Naive thymus-derived CD4-positive, alpha-beta T cell (primary cell): ENCODE measurements around the gene NPIPB6. TPM values are rescaled to one million over a fixed set of nuclear protein-coding genes. Genes with fewer than 3 reads are reported as not detected.

Experiments used
- ATAC-seq: fragments of 150-1000 bp; cut with Tn5 transposase; 2 replicates; pipeline ENCODE4 v1.10.0; 2021; ENCODE audit warnings: mild to moderate bottlenecking, moderate library complexity
- CTCF ChIA-PET: fragments of 350-600 bp; sonication (Branson Sonifier 250); formaldehyde crosslinking; loops from one replicate; lab custom pipeline; 2021; ENCODE audit warnings: antibody characterized with exemption; lab: Charles Lee
- POLR2A ChIA-PET: fragments of 350-600 bp; sonication (Branson Sonifier 250); formaldehyde crosslinking; loops from one replicate; lab custom pipeline; 2021; ENCODE audit warnings: antibody characterized with exemption, inconsistent platforms; lab: Charles Lee
- DNase-seq, 9 donors: peaks; one replicate each; pipeline versions ENCODE4 v3.0.0 to v3.0.0-alpha.2; 2020 to 2022; ENCODE audit warnings: mixed read lengths in 1 of 9
- H3K27ac ChIP-seq: one replicate; pipeline ENCODE4 v1.7.0; 2013; ENCODE audit warnings: mild to moderate bottlenecking, low read depth, low read length, moderate library complexity
- H3K27me3 ChIP-seq, 2 donors: one replicate each; pipeline ENCODE4 v1.7.0; 2013; ENCODE audit warnings: low read length in 2 of 2, mild to moderate bottlenecking in 2 of 2, moderate library complexity in 2 of 2; ENCODE audit not compliant: control insufficient read depth in 2 of 2, insufficient read depth in 2 of 2
- H3K36me3 ChIP-seq, 3 experiments: 1 replicate in 2 of 3; 2 replicates in 1 of 3; pipeline ENCODE4 v1.7.0; 2013; ENCODE audit warnings: low read length in 3 of 3, mild to moderate bottlenecking in 3 of 3, moderate library complexity in 1 of 3; ENCODE audit not compliant: insufficient read depth in 3 of 3, control insufficient read depth in 2 of 3
- H3K4me1 ChIP-seq, 2 donors: one replicate each; pipeline ENCODE4 v1.7.0; 2013; ENCODE audit warnings: low read length in 2 of 2, mild to moderate bottlenecking in 2 of 2, moderate library complexity in 1 of 2; ENCODE audit not compliant: control insufficient read depth in 2 of 2, insufficient read depth in 2 of 2
- H3K4me3 ChIP-seq: 2 replicates; pipeline ENCODE4 v1.7.0; 2013; ENCODE audit warnings: mild to moderate bottlenecking, low read length
- H3K9me3 ChIP-seq, 3 experiments: 1 replicate in 2 of 3; 2 replicates in 1 of 3; pipeline ENCODE4 v1.7.0; 2013; ENCODE audit warnings: low read length in 3 of 3; ENCODE audit not compliant: control insufficient read depth in 2 of 3
- H3K27ac Mint-ChIP-seq, 9 donors: one replicate each; pipeline ENCODE4 v1.8.0; 2020 to 2022; ENCODE audit warnings: mixed read lengths in 9 of 9, mild to moderate bottlenecking in 8 of 9, moderate library complexity in 5 of 9, inconsistent platforms in 2 of 9
- H3K27me3 Mint-ChIP-seq, 5 donors: one replicate each; pipeline ENCODE4 v1.8.0; 2021 to 2022; ENCODE audit warnings: mixed read lengths in 5 of 5, mild to moderate bottlenecking in 1 of 5
- H3K36me3 Mint-ChIP-seq, 5 donors: one replicate each; pipeline ENCODE4 v1.8.0; 2020 to 2022; ENCODE audit warnings: mixed read lengths in 5 of 5, mild to moderate bottlenecking in 3 of 5, inconsistent platforms in 1 of 5
- H3K4me1 Mint-ChIP-seq, 7 donors: one replicate each; pipeline ENCODE4 v1.8.0; 2020 to 2022; ENCODE audit warnings: mixed read lengths in 7 of 7, mild to moderate bottlenecking in 3 of 7, inconsistent platforms in 1 of 7
- H3K4me3 Mint-ChIP-seq, 10 donors: one replicate each; pipeline ENCODE4 v1.8.0; 2020 to 2022; ENCODE audit warnings: mild to moderate bottlenecking in 10 of 10, mixed read lengths in 10 of 10, moderate library complexity in 6 of 10, inconsistent platforms in 2 of 10
- H3K9me3 Mint-ChIP-seq, 11 donors: one replicate each; pipeline ENCODE4 v1.8.0; 2020 to 2022; ENCODE audit warnings: mixed read lengths in 11 of 11, mild to moderate bottlenecking in 4 of 11, inconsistent platforms in 1 of 11, moderate library complexity in 1 of 11
- intact Hi-C, 2 donors: fragments of 100-400 bp; cut with micrococcal nuclease; formaldehyde crosslinking; loops; one replicate each; pipeline ENCODE4 v1.15.1; 2023
- polyA plus RNA-seq, 2 donors: library from polyadenylated mRNA; unstranded; fragments of 300-500 nt; fragmentation: Illumina TruSeq; gene quantifications; one replicate each; pipeline ENCODE4 v1.2.3, GENCODE V29; 2021
- total RNA-seq, 6 experiments: library from RNA in 5 of 6; stranded (reverse) in 5 of 6; gene quantifications; 1 replicate in 5 of 6; 2 replicates in 1 of 6; pipeline ENCODE4 v1.2.3 and lab custom pipeline; 2021 to 2026

NPIPB6 gene
- total and polyA plus RNA-seq, 7 experiments from 2014 or later: 2.5 to 7.3 (median 5.6) TPM; not detected in 2

- no peaks in the 10 kb centered on the region for H3K27me3 Mint-ChIP-seq
- peak overlapping the region in 2 of 9 donors; percentile 28 to 37 for H3K27ac Mint-ChIP-seq
- intact Hi-C loops: no loop called here
- no peaks in the 10 kb centered on the region for H3K27me3 ChIP-seq
- H3K27ac ChIP-seq: no peak overlapping the region
- H3K4me3 ChIP-seq: no peak overlapping the region
- H3K36me3 Mint-ChIP-seq: peaks cover 0 to 5% (median 0%) of the 10 kb centered on the region in 5 donors
- no peaks in the 10 kb centered on the region for H3K9me3 Mint-ChIP-seq
- H3K36me3 ChIP-seq: peaks cover 0 to 22% (median 0%) of the 10 kb centered on the region in 3 experiments
- CTCF ChIA-PET: interaction anchor here (0.9 to 1.3 kb wide), 4 partner anchors 46 to 111 kb away, joined by 3 to 5 read pairs (median 4); no protein-coding TSS in a partner anchor
- no peaks in the 10 kb centered on the region for H3K4me1 ChIP-seq
- H3K4me3 Mint-ChIP-seq: no peak overlapping the region
- peaks cover 0 to 7% (median 5%) of the 10 kb centered on the region in 7 donors for H3K4me1 Mint-ChIP-seq
- POLR2A ChIA-PET: no interaction called here
- no peaks in the 10 kb centered on the region for H3K9me3 ChIP-seq
- no peak for ATAC-seq
- DNase-seq: no peak
Measured at GRCh38 chr16:28324887-28325279, 38.4 kb downstream of the NPIPB6 start.

- H3K27ac Mint-ChIP-seq: peak overlapping the region in 4 of 9 donors; percentile 9 to 71 (median 50)
- H3K27me3 ChIP-seq: no peaks in the 10 kb centered on the region
- peaks cover 0 to 8% (median 2%) of the 10 kb centered on the region in 5 donors for H3K36me3 Mint-ChIP-seq
- peaks cover 0 to 27% (median 4%) of the 10 kb centered on the region in 3 experiments for H3K36me3 ChIP-seq
- ATAC-seq: no peak
- CTCF ChIA-PET: interaction anchor here (0.9 to 1.3 kb wide), 3 partner anchors 45 to 110 kb away, joined by 3 to 5 read pairs (median 3); no protein-coding TSS in a partner anchor
- H3K4me1 ChIP-seq: no peaks in the 10 kb centered on the region
- H3K27me3 Mint-ChIP-seq: no peaks in the 10 kb centered on the region
- H3K9me3 ChIP-seq: no peaks in the 10 kb centered on the region
- DNase-seq: no peak
- intact Hi-C loops: no loop called here
- no peaks in the 10 kb centered on the region for H3K9me3 Mint-ChIP-seq
- no peak overlapping the region for H3K27ac ChIP-seq
- POLR2A ChIA-PET: no interaction called here
- peaks cover 0 to 7% (median 5%) of the 10 kb centered on the region in 7 donors for H3K4me1 Mint-ChIP-seq
- no peak overlapping the region for H3K4me3 ChIP-seq
- no peak overlapping the region for H3K4me3 Mint-ChIP-seq
Measured at GRCh38 chr16:28324235-28324886, 38.9 kb downstream of the NPIPB6 start.

GRCh38 chr16:28321700-28322411 is 41.5 kb downstream of the NPIPB6 start:
- Mint-ChIP-seq H3K9me3 (no peaks in the 10 kb centered on the region), H3K4me3 (no peak overlapping the region), H3K27ac (no peak overlapping the region), H3K4me1 (peaks cover 5 to 12% (median 9%) of the 10 kb centered on the region in 7 donors), H3K27me3 (no peaks in the 10 kb centered on the region), H3K36me3 (peaks cover 0 to 20% (median 9%) of the 10 kb centered on the region in 5 donors)
- H3K4me1 ChIP-seq: peaks cover 7 to 8% of the 10 kb centered on the region in 2 donors
- ATAC-seq (peak; percentile 59), DNase-seq (peak in 4 of 9 donors; percentile 24 to 64 (median 40))
- ChIA-PET CTCF (interaction anchor here (1.0 to 1.5 kb wide), 6 partner anchors 12 to 150 kb away, joined by 3 to 9 read pairs (median 6); no protein-coding TSS in a partner anchor), POLR2A (interaction anchor here (0.5 to 1.6 kb wide), 9 partner anchors 9 to 302 kb away, joined by 3 to 4 read pairs (median 3); no protein-coding TSS in a partner anchor)
- peaks cover 0 to 46% (median 12%) of the 10 kb centered on the region in 3 experiments for H3K36me3 ChIP-seq
- H3K4me3 ChIP-seq: no peak overlapping the region
- no peaks in the 10 kb centered on the region for H3K27me3 ChIP-seq
- intact Hi-C loops: no loop called here
- no peak overlapping the region for H3K27ac ChIP-seq
- no peaks in the 10 kb centered on the region for H3K9me3 ChIP-seq

- no peak overlapping the region for H3K27ac Mint-ChIP-seq
- peaks cover 14 to 17% of the 10 kb centered on the region in 2 donors for H3K4me1 ChIP-seq
- H3K9me3 ChIP-seq: no peaks in the 10 kb centered on the region
- no peak overlapping the region for H3K4me3 ChIP-seq
- H3K27me3 ChIP-seq: no peaks in the 10 kb centered on the region
- H3K4me1 Mint-ChIP-seq: peaks cover 6 to 20% (median 10%) of the 10 kb centered on the region in 7 donors
- H3K27ac ChIP-seq: no peak overlapping the region
- ChIA-PET CTCF (interaction anchor here (1.3 to 5.8 kb wide), 2 partner anchors 41 to 103 kb away, joined by 3 to 124 read pairs; no protein-coding TSS in a partner anchor), POLR2A (interaction anchor here (0.6 to 1.6 kb wide), 6 partner anchors 11 to 303 kb away, joined by 3 to 4 read pairs (median 4); no protein-coding TSS in a partner anchor)
- DNase-seq (no peak), ATAC-seq (no peak)
- no peaks in the 10 kb centered on the region for H3K27me3 Mint-ChIP-seq
- intact Hi-C loops: no loop called here
- no peaks in the 10 kb centered on the region for H3K9me3 Mint-ChIP-seq
- H3K4me3 Mint-ChIP-seq: no peak overlapping the region
- peaks cover 0 to 20% (median 9%) of the 10 kb centered on the region in 5 donors for H3K36me3 Mint-ChIP-seq
- peaks cover 0 to 46% (median 12%) of the 10 kb centered on the region in 3 experiments for H3K36me3 ChIP-seq
Measured at GRCh38 chr16:28320741-28321140, 42.6 kb downstream of the NPIPB6 start.

GRCh38 chr16:28320023-28320561 is 43.2 kb downstream of the NPIPB6 start:
- H3K27me3 ChIP-seq: no peaks in the 10 kb centered on the region
- CTCF ChIA-PET: interaction anchor here (1.3 to 5.8 kb wide), 2 partner anchors 40 to 102 kb away, joined by 3 to 124 read pairs; no protein-coding TSS in a partner anchor
- peaks cover 0 to 46% (median 12%) of the 10 kb centered on the region in 3 experiments for H3K36me3 ChIP-seq
- no peak overlapping the region for H3K4me3 ChIP-seq
- peaks cover 14 to 17% of the 10 kb centered on the region in 2 donors for H3K4me1 ChIP-seq
- Mint-ChIP-seq H3K27ac (no peak overlapping the region), H3K27me3 (no peaks in the 10 kb centered on the region), H3K4me3 (no peak overlapping the region), H3K36me3 (peaks cover 0 to 23% (median 11%) of the 10 kb centered on the region in 5 donors), H3K4me1 (peaks cover 6 to 24% (median 13%) of the 10 kb centered on the region in 7 donors), H3K9me3 (no peaks in the 10 kb centered on the region)
- H3K9me3 ChIP-seq: no peaks in the 10 kb centered on the region
- H3K27ac ChIP-seq: no peak overlapping the region
- intact Hi-C loops: no loop called here
- ATAC-seq (no peak), DNase-seq (no peak)
- POLR2A ChIA-PET: interaction anchor here (1.1 to 1.5 kb wide), 3 partner anchors 23 to 42 kb away, joined by 3 to 4 read pairs (median 3); no protein-coding TSS in a partner anchor

- H3K27ac ChIP-seq: no peak overlapping the region
- Mint-ChIP-seq H3K36me3 (peaks cover 0 to 25% (median 12%) of the 10 kb centered on the region in 5 donors), H3K27ac (peak overlapping the region in 3 of 9 donors; percentile 8 to 62 (median 50)), H3K9me3 (no peaks in the 10 kb centered on the region), H3K4me1 (peaks cover 6 to 30% (median 15%) of the 10 kb centered on the region in 7 donors), H3K27me3 (no peaks in the 10 kb centered on the region), H3K4me3 (no peak overlapping the region)
- no peak overlapping the region for H3K4me3 ChIP-seq
- peaks cover 0 to 46% (median 12%) of the 10 kb centered on the region in 3 experiments for H3K36me3 ChIP-seq
- ChIA-PET POLR2A (interaction anchor here (1.1 to 11.7 kb wide), 2 partner anchors 23 to 39 kb away, joined by 3 to 174 read pairs; no protein-coding TSS in a partner anchor), CTCF (interaction anchor here (0.6 to 5.8 kb wide), 3 partner anchors 40 to 101 kb away, joined by 3 to 124 read pairs (median 4); no protein-coding TSS in a partner anchor)
- no peak for DNase-seq
- peaks cover 14 to 19% of the 10 kb centered on the region in 2 donors for H3K4me1 ChIP-seq
- intact Hi-C loops: no loop called here
- H3K9me3 ChIP-seq: no peaks in the 10 kb centered on the region
- no peaks in the 10 kb centered on the region for H3K27me3 ChIP-seq
- no peak for ATAC-seq
Measured at GRCh38 chr16:28319476-28320022, 43.8 kb downstream of the NPIPB6 start.
